ENCODE results near the gene LRRC75B.
"Not testable (repeated sequence)": the region's sequence is repeated elsewhere in the genome, so short reads cannot be mapped to it uniquely, and the experiment has no call there.

DNA sequence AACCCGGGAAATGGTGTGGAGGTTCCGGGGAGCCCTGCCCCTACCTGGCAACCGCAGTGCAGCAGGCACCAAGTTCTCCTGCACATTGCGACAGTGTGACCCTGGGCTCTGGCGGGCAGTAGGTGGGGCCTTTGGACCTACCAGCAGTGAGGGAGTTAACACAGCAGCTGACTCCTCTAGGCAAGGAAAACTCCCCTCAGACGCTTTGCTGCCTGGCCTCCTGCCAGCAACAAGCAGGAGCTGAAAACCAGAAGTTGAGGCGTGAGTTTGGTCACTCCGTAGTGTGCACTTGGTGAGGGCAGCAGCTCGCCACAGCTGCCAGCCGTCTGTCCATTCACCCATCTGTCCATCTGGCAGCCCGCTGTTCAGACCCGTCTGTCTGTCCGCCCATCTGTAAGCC is 39.8 kb upstream of the LRRC75B start:
- TF ChIP-seq, protein P1, sequence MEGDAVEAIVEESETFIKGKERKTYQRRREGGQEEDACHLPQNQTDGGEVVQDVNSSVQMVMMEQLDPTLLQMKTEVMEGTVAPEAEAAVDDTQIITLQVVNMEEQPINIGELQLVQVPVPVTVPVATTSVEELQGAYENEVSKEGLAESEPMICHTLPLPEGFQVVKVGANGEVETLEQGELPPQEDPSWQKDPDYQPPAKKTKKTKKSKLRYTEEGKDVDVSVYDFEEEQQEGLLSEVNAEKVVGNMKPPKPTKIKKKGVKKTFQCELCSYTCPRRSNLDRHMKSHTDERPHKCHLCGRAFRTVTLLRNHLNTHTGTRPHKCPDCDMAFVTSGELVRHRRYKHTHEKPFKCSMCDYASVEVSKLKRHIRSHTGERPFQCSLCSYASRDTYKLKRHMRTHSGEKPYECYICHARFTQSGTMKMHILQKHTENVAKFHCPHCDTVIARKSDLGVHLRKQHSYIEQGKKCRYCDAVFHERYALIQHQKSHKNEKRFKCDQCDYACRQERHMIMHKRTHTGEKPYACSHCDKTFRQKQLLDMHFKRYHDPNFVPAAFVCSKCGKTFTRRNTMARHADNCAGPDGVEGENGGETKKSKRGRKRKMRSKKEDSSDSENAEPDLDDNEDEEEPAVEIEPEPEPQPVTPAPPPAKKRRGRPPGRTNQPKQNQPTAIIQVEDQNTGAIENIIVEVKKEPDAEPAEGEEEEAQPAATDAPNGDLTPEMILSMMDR (IDR thresholded peaks at IDR 0.05 in 8 of 11, conservative IDR thresholded peaks at IDR 0.05 in 3 of 11) = not testable (repeated sequence)
- TF ChIP-seq POLR2AphosphoS5 (IDR thresholded peaks at IDR 0.05) = peak in 1 of 3 donors; percentile 13
- not testable (repeated sequence) for TF ChIP-seq POLR2A (IDR thresholded peaks at IDR 0.05)
